Cerebellar cortex (tissue), 1 donor: ENCODE data around the gene CCT7.
"Not testable (repeated sequence)": the region's sequence is repeated elsewhere in the genome, so short reads cannot be mapped to it uniquely, and the experiment has no call there.

ENCODE experiments used
- DNase-seq: peaks from one replicate; pipeline ENCODE4 v3.0.0-alpha.2; 2015; ENCODE audit warnings: low spot score

CCT7 gene

DNA sequence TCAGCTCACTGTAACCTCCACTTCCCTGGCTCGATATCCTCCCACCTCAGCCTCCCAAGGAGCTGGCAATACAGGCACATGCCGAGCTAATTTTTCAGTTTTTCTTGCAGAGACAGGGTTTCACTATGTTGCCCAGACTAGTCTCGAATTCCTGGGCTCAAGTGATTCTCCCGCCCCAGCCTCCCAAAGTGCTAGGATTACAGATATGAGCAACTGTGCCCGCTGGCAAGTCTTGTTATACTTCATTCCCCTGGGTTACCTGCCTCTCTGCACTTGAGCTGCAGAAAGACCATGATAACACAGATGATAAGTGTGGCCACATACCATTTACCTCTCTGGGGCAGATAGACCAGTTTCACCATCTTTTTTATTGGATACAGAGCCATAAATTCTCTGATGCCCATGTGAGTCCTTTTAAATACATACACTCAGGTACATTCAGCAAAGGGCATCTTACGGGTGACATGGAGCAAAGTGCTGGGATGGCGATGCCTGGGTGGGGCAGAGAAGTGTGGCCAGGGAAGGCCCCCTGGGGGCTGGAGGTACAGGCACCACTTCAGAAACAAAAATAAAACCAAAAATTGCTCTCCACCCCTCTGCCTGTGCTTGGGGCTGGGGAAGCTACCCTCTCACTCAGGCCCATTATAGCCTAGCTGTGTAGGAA lies 20.4 kb downstream of the CCT7 start:
- no peak for DNase-seq

DNA sequence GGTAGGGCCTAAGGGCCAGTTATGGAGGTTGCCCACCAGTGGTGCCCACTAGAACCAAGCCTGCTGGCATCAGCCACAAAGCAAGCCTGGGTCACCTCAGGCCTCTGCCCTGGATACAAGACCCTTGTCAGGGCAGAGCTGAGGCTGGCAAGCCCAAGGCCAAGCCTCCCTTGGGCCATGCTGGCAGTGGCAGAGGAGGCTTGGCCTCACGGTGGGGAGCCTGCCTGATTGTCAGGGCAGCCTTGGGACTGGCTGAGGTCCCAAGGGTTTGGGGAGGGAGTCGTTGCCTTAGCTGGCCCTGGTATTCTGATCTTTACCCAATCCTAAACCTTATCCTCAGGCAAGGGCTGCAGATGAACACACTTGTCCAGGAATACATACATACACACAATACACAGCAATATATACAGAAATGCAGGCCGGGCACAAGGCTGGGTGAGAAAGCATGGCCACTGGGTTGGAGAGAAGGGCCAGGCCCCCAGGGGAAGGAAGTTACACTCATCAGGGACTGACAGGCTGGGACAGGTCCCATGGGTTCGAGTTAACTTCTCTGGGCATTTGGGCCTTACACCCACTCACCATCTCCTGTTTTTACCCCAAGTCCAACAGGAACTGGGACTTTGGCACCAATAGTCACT lies 21.0 kb downstream of the CCT7 start:
- no peak for DNase-seq

DNA sequence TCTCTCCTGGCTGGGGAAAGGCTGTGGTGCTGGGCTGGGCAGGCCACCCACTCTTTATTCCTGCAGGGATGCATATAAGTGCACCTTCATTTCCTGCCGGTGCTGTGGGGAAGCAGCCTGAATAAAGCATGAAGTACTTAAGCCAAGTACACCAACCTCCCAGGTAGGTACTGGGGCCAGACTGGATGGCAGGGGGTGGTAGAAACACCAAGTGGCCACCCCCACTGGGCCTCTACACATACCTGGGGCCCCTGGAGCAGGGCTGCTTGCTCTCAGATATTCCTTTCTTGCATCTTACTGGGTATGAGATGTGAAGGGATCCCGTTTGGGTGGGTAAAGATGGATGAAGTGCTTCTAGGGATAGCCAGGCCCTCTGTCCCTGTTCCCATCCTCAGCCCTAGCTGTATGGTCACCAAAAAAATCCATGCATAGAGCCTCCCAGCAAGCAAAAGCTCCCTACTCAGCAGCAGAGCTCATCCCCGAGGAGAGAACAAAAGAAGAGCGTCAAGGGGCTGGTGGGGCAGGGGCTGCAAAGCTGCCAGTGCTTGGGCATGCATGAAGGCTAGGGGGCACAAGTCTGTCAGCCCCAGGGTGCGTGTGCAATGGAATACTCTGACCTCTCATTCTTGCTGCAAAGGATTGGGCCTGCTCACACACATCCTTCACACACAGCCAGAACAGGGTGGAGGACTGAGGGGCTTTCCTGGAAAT lies 22.0 kb downstream of the CCT7 start:
- DNase-seq: no peak

DNA sequence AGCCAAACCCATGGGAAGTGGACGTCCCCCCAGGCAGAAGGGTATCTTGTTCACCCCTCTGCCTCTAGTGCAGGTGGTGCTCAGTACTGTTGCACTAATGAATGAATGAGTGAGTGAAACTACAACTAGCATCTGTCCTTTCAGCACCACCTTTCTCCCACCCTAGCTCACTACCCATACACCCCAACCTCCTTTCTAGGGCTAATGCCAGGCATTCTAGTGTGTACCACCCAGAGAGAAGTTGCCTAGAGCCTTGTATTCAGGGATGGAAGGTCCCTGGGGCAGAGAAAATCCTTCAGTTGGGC lies 22.5 kb downstream of the CCT7 start:
- no peak for DNase-seq

DNA sequence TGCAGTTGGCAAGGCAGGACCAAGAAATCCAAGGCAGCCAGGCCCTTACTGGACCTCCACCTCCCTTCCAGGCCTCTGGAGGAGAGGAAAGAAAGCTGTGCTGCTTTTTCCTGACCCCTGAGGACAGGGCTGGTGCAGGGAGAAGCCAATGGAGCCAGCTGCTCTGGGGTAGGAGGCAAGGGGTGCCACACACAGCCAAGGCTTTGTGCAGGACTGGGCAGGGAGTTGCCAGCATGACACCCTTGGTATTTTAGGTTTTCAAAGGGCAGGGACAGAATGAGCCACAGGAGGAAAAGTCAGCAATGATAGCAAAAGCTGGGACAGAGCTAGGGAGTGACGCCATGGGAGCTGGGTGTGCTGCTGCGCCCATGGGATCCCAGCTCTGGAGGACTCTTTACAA lies 22.9 kb downstream of the CCT7 start:
- no peak for DNase-seq

DNA sequence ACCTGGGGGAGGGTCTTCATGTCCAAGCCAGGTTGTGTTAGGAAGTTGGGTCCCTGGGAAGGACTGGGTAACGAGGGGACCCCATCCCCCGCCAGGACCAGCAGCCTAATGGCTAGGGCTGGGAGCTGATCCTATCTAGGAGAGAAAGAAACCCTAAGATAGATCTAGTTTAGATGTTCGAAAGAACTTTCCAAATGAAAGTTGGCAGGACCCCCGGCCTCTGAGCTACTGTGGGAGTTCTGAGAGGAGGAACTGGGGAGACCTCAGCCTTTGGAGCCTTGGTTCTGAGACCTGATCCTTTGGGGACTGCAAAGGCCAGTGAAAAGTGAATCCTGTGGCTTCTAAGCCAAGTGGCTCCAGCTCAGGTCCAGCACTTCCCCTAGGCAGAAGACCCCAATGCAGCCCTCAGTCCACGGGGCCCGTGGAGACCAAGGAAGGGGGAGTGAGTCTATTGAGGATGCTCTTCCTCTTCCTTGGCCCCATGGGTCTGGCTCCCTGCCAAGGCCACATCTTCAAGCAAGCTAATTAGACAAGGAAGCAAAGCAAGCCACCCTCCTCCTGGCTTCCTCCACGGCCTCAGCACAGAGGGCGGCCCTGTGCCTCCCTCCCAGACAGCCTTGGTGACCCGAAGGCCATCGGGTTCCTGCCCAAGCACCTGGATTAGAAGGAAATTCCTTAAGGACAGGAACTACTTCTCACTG lies 23.5 kb downstream of the CCT7 start:
- no peak for DNase-seq

DNA sequence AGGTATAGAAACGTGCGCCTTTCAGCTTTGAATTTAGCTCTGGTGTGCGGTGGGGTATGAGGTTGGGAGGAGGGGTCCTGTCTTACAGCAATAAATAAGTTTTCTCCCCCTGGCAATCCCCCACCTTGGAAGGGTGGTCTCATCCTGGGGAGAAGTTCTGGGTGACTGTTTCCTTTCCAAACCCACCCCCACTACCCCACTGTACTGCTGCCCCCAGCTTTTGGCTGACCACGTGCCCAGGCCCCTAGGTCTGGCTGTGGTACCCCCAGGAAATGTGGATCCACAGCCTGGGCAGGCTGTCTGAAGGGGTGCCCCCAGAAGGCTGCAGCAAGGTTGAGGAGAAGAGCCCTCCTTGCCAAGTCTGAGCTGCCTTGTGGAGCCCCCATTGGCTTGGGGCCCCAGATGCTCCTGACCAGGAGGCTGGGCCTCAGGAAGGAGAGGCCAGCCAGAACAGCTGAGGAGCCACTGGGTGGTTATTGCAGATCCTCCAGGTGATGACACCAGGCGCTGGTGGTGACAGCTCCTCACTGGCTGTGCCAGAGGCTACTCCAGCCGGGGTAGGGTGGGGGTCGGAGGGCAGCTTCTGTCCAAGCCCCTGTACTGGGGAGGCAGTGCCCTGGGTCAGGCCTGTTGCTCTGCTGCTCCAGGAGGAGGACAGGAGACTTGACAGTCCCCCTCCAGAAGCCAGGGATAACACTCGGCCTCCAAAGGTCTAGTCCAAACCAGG lies 24.2 kb downstream of the CCT7 start:
- DNase-seq: no peak

DNA sequence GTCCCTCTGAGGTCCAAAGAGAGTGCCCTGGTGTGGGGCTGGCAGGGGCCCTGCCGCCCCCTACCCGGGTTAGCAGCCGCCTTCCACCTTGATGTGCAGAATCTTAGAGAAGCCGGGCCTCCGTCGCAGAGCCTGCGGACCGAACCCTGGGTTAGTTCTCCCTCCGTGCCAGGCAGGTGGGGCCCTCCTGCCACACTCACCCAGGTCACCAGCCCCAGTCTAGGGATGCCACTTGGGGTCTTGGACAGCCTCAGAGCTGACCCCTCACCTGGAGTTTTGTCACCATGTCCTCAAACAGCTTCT lies 24.8 kb downstream of the CCT7 start:
- DNase-seq: no peak

DNA sequence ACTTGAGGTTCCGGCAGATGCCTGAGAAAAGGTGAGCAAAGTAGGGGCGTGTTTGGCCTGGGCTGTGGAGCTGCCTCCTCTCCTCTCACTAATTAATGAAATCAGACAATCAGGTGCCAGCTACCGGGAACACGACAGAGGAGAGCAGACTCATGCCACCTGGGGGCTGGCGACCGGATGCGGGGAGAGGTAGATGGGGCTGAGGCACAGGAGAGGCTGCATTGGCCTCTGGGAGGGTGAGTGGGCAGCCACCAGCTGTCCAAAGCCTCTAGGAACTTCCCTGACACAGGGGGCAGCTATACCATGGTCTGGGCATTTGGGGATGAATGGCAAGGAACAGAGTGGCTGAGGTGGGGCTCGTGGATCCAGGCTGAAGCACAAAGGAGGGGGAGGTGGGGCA lies 25.2 kb downstream of the CCT7 start:
- no peak for DNase-seq

DNA sequence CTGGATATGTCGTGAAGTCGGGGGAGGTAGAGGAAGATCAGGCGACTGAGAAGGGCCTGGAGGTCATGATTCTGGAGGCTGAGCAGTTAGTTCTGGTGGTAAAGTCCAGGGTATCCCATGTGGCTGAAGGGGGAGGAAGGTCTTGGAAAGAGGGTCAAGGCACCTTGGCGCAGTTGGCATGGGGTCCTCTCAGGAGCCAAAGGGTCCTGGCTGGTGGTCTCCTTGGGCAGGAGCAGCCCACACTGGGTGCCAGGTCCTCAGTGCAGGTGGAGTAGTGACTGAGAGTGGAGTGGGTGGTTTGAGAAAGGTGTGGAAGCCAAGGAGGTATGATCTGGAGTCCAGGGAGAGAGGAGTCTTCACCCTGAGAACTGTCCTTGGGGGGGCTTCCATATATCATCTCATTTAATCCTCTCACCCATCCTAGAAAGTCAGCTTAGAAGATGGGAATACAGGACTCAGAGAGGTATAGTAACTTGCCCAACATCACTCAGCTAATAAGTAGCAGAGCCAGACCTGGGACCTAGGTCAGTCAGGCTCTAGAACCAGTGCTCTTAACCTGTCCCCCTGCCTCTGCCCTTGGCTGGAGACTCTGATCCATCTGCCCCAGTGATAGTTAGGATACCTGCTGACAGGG lies 25.7 kb downstream of the CCT7 start:
- DNase-seq: no peak

DNA sequence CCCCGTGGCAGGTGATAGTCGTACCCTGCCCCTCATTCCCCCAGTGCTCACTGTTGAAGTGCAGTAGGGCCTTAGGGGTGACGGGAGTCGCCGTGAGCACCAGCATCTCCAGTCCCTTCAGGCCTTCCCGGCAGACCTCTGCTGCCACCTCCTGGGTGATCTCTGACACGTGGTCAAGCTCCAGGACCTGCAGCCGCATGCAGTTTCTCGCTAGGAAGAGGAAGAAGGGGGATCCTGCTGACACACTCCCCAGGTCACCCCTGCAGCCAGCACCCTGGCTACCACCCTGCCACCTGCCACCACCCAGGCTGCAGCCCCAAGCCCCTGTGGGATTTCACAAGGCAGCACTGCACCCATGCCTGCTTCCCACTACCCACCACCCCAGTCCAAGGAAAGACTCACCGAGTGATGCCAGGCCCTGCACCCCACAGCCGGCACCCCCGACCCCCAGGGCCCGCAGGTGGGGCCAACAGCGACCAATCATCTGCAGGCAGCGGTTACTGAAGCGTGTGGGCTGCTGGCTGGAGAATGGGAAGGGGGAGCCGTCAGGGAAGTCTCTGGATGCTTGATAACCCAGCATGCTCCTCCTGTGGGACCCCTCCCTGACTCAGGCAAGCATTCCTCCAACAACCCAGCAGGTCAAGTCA lies 26.4 kb downstream of the CCT7 start:
- DNase-seq: peak; percentile 82

DNA sequence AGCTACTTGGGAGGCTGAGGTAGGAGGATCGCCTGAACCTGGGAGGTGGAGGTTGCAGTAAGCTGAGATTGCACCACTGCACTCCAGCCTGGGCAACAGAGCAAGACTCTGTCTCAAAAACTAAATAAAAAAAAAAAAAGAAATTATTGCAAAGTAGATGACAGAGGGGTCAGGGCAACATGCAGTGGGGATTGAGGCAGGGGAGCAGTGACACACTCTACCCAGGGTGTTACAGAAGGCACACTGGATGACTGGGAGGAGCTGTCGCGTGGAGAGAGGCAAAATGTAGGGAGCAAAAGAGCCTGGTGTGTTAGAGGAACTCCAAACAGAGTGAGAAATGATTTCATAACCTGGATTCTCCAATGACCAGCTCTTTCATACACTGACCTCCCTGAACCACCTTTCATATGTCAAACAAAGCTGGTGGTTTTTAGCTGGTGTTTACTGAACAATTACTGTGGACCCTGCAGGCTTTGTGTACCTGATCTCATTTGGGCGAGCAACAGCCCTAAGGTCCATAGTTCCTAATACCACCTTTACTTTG lies 28.1 kb downstream of the CCT7 start:
- DNase-seq: no peak

DNA sequence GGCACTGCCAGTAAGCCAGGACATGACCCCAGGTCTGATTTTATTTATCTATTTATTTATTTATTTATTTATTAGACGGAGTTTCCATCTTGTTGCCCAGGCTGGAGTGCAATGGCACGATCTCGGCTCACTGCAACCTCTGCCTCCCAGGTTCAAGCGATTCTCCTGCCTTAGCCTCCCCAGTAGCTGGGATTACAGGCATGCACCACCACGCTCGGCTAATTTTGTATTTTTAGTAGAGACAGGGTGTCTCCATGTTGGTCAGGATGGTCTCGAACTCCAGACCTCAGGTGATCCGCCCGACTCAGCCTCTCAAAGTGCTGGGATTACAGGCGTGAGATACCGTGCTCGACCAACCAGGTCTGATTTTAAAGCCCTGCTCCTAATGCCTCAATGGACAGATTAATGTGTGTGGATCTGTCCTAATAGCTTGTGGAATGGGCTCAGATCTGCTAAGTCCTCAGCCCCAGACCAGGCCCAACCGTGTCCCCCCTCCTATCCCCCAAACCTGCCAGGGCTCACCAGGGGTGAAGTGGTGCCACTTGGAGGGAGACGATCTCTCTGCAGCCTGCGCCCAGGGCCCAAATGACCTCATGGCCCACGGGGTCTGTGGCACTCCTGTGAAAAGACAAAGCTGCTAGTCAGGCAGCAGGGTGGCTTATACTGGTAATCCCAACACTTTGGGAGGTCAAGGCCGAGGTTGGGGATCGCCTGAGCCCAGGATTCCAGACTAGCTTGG lies 28.8 kb downstream of the CCT7 start:
- not testable (repeated sequence) for DNase-seq

DNA sequence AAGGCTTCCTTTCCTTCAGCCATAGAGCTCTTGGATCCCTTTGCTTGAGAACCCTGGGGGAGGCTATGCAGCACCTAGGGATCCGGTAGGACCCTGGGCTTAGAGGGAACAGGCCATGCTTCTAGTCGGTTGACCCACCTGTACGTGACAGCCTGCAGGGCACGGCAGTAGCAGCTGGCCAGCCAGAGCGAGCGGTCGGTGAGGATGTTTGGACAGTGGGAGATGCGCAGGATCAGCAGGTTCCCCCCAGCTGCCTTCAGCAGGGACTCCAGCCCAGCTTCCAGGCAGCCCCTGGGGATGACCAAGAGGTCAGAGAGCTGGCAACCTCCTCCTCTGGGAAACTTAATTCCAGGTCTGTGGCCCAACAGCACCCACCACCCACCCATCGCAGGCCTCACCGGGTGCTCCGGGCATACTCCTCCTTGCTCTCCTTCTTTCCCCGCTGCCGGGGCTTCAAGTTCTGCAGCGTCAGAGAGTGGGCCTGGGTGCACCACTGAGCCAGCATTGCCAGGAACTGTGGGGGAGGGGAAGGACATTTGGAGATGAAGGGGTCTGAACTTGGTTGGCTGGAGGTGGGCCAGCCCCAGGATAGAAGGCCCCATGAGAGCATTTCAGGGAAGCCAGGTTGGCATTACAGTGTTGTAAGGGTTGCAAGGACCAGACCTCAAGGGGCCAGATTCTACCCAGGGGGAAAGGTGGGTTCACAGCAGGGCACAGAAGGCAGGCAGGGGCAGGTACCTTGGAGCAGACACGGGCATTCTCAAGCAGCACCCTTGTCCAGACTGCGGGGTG lies 29.6 kb downstream of the CCT7 start:
- DNase-seq: no peak

DNA sequence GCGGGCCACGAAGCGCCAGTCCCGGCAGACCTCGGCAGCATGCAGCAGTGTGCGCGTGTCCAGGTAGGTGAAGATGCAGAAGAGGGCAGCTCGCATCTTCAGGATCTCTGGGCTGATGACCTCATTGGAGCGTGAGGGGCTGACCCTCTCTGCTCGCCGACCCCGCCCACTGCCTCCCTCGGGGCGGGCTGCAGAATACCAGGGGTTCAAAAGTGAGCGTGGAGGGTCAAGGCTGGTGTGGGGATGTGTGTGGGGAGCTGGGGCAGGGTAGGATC lies 30.2 kb downstream of the CCT7 start:
- no peak for DNase-seq

DNA sequence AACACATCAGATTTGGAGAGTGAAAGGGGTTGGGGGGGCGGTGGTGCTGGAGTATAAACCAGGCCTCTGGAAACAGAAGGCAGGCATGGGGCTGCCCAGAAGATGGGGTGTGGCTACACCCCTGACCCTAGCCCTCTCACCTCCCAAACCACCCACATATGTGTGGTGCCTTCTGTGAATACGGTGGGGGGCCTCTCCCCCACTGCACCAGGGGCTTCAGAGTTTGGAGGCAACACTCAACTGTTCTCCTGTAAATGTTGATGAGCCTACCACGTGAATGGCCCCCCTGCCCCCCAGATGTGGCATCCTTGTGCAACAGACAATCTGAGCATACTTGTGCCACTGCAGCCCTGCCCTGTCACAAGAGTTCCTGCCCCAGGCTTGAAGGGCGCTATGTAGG lies 30.7 kb downstream of the CCT7 start:
- DNase-seq: no peak

DNA sequence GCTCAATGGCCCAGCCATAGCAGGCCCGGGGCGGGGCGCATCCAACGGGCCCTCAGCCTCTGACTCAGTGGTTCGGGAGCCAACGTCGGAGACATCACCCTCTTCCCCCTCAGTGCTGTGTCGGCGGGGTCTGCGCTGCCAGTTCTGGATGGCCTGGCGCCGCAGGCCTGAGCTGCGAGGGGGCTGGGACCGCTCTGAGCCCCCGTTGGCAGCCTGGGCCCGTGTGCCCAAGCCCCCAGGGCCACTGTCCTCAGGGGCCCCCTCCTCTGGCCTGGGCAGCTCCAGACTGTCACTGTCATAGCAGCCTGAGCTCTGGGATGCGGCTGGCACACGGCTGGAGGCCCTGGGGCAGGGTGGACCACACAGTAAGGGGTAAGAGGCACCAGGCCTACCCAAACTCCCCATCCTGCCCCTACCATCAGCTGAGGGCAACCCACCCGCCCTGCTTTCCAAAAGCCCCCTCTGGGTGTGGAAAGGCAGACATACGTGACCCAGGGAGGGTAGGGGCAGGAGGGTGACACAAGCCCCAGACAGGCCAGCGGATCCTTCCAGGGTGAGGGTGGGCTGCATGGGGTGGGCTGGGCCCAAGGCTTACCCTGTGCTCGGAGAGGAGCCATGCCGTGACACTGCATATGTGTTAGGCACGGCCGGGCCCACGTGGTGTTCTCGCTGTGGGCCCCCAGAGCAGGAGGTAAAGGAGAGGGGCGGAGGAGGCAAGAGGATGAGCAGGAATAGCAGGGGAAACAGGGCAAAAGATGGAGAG lies 31.4 kb downstream of the CCT7 start:
- DNase-seq: no peak

DNA sequence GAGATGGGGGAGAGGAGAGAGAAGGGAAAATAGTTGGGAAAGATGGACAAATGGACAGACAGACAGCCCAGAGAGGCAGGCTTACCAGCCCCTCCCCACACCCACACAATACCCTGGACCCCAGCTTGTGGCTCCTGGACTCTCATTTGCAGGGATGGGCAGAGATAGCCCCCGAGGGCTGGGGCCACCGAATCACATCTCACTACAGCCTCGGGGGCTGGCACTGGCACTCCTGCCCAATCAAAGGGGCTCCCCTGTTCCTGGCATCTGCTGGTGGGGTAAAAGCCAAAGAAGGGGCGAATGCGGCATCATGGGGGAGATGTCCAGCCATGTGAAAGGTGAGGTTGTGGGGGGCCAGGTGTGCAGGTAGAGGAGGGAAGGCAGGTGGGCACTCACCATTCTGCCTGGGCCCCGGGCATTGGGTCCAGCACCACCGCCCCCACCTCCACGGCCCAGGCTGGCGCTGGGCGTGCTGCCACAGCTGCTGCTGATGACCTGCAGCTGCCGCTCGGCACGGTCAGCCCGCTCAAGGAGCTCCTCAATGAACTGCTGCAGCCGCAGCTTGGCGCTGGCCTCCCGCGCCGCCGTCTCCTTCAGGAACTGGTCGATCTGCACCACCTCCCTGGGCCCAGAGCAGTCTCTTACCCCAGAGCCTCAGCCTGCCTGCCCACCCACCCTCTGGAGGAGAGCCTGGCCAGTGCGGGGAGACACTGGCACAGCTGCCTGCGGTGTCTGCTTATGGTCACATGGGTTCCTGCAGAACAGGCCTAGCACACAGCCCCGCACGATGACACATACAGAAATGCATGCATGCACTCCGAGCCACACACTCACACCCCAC lies 32.2 kb downstream of the CCT7 start:
- DNase-seq: no peak
